ENCODE measurements around the gene PNMA1.

Gene PNMA1

DNA sequence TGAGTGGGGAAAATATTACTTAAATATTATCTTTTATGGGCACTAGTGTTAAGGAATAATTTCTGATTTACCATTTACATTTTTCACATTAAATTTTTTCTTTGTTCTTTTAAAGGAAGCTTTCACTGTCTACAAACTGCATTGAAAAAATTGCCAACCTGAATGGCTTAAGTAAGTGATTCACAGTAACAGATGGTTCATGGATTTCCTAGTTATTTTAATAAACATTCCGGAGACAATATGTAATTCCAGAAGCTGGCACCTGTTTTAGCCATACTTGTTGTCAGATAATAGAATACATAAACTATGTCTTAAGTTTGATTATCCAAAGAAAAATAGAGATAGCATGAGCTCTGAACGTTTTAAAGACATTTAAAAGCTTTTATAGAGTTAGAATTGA lies 52.3 kb downstream of the PNMA1 start:
- no peak for DNase-seq

Measured in stimulated activated CD4-positive, alpha-beta T cell treated with anti-CD3 and anti-CD28 coated beads, Interleukin-1b, Interleukin-23, amount 100 ng/mL, for 48 hours (primary cell).